ENCODE measurements around the gene EPS15.
A peak's percentile ranks its signal among the peaks of the same experiment; 100 is the strongest.
"Not testable (repeated sequence)": the region's sequence is repeated elsewhere in the genome, so short reads cannot be mapped to it uniquely, and the experiment has no call there.

The EPS15 gene

DNA sequence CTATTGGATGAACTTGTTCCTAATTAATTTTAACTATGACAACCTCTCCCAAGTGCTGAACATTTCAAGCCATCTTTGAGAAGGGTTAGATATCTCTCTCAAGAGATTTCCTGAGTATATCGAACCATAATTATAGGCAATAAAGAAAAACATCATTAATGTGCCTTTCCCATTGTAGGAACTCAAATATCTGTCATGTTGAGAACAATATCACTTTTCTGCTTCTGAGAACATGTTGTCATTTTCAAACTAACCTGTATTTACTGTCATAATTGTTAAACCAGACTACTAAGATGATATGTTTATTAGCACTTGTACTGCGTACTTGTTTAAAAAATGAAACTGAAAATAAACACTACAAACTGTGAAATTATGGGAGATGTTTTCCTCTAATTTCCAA lies 4.3 kb downstream of the EPS15 start:
- DNase-seq: no peak

DNA sequence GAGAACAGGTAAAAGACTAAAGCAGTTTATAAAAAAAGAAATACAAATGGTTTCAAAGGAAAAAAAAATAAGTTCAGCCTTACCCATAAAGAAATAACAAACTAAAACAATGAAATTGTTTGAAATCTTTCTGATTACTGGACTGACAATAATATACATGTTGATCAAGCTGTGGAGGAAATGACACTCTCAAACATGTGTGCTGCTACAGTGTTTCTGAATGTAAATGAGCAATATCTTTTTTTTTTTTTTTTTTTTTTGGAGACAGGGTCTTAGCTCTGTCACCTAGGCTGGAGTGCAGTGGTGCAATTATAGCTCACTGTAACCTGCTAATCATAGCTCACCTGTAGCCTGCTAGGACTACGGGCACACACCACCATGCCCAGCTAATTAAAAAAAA lies 6.5 kb downstream of the EPS15 start:
- no peak for DNase-seq

DNA sequence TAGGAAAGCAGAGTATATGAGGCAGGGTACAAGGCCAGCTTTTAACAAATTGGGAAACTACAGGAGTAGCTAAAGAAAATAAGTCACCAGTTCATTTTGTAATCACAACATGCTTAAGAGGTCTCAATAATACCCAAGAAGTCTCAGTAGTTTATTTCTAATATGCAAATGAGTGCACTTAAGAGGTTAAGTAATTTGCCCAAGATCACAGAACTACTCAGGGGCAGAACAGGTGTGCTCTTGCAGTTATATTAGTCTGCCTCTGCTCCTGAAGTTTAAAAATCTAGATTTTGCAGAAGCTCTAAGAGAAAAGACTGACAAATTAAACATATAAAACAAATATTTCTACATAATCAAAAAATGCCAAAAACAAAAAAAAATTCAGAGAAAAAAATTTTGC lies 6.9 kb downstream of the EPS15 start:
- no peak for DNase-seq

- DNase-seq: no peak
These were observed 9.3 kb downstream of the EPS15 start for GRCh38 chr1:51509773-51510172.

DNA sequence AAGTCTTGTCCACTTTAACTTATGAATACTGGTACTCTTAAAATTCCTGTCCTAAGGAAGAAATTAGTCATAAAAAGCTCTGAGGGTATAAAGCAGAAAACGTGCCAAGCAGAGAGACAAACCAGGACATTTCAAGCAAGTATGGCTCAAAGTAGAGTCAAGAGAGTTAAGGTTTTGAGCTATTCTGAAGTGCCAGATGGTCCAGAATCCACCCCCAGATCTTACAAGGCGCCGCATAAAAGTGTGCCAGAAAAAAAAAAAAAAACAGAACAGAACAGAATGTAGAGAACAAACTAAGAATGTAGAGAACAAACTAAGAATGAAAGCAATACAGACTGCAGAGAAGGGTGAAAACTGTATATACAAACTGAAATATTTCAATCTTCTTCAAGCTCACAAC lies 12.5 kb downstream of the EPS15 start:
- DNase-seq: peak; percentile 90

DNA sequence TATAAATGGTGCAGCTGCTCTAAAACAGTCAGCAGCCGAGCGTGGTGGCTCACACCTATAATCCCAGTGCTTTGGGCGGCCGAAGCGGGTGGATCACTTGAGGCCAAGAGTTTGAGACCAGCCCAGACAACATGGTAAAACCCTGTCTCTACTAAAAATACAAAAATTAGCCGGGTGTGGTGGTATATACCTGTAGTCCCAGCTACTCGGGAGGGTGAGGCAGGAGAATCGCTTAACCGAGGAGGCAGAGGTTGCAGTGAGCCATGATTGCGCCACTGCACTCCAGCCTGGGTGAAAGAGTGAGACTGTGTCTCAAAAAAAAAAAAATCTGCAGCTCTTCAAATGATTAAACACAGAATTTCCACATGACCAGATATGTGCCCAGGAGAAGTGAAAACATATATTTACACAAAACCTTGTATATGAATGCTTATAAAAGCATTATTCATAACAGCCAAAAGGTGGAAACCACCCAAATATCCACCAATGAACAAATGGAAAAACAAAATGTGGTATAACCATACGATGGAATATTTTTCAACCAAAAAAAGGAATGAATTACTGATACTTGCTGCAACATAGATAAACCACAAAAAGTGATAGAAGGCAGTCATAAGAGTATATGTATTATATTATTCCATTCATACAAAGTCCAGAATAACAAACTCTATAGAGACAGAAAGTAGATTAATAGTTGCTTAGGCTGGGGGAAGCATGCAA lies 14.1 kb downstream of the EPS15 start:
- no peak for DNase-seq

DNA sequence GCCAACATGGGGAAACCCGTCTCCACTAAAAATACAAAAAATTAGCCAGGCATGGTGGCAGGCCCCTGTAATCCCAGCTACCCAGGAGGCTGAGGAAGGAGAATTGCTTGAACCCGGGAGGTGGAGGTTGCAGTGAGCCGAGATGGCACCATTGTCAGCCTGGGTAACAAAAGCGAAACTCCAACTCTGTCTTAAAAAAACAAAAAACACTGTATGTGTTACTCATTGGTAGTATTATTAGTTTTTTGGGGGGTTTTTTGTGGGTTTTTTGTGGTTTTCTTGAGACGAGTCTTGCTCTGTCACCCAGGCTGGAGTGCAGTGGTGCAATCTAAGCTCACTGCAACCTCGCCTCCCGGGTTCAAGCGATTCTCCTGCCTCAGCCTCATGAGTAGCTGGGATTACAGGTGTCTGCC lies 17.8 kb downstream of the EPS15 start:
- not testable (repeated sequence) for DNase-seq

DNA sequence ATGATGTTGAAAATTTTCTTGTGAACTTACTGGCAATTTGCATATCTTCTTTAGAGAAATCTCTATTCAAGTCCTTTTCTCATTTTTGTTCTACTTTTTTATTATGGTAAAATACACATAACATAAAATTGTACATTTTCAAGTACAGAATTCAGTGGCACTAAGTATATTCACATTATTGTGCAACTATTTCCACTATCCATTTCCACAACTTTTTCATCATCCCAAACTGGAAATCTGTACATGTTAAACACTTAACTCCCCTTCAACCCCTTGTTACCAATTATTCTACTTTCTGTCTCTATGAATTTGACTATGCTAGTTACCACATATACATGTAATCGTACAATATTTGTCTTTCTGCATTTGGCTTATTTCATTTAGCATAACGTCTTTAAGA lies 19.4 kb downstream of the EPS15 start:
- DNase-seq: no peak

DNA sequence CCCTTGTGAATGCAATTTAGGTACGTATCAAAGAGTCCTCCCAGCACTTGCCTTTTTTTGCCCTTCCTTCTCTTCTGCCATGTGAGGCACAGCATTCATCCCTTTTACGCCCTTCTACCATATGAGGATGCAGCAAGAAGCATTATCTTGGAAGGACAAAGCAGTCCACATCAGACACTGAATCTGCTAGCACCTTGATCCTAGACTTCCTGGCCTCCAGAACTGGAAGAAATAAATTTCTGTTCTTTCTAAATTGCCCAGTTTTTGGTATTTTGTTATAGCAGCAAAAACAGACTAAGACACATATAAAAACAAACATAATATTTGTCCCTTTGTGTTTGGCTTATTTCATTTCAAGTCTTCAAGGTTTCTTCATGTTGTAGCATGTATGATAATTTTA lies 20.1 kb downstream of the EPS15 start:
- no peak for DNase-seq

- no peak for DNase-seq
These were observed 21.7 kb downstream of the EPS15 start for GRCh38 chr1:51497340-51497739.

GRCh38 chr1:51494138-51494830 lies 24.8 kb downstream of the EPS15 start:
- no peak for DNase-seq

GRCh38 chr1:51491166-51491981 lies 27.7 kb downstream of the EPS15 start:
- DNase-seq: no peak

GRCh38 chr1:51489472-51489871 lies 29.6 kb downstream of the EPS15 start:
- no peak for DNase-seq

DNA sequence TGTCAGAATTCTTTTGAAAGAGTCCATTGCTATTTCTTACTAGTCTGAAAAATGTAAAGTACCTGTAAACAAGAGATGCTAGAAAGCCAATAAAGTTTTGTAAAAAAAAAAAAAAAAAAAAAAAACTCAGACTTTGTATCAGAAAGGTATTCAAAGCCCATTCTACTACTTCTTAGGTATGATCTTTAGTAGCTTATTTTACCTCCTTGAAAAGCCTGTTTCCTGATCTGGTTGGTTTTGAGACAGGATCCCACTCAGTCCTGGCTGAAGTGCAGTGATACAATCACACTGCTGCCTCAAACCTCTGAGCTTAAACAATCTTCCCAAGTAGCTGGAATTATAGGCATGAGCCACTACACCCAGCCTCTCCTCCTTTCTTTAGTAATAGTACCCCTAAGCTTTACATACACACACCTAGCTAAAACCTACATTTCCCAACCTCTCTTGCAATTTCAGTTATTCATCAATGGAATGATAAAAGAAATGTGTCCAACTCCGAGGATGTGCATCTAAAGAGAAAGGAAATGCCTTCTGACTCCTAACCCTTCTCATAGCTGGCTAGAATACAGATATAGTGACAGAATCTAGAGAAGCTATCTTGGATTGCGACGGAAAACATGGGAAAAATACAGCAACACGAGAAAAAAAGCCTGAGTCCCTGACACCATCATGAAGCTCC lies 30.6 kb downstream of the EPS15 start:
- no peak for DNase-seq

DNA sequence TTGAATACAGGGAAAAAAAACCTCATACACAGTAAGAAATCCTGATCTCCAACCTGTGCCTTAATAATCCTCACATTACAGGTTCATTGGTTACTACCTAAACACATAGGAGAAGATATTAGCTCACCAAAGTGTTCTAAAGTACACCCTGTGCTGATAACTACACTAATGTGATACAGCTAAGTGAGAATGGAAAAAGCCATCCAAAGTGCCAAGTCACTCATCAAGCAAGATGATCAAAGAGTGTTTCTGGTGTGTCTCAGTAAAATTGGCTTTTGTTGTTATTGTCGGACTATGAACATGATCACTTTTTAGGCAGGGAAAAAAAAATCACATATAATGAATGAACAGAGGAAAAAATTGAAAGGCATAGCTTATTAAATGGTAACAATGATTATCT lies 31.4 kb downstream of the EPS15 start:
- DNase-seq: no peak

GRCh38 chr1:51484591-51484990 lies 34.5 kb downstream of the EPS15 start:
- no peak for DNase-seq

GRCh38 chr1:51482881-51483280 lies 36.2 kb downstream of the EPS15 start:
- no peak for DNase-seq

DNA sequence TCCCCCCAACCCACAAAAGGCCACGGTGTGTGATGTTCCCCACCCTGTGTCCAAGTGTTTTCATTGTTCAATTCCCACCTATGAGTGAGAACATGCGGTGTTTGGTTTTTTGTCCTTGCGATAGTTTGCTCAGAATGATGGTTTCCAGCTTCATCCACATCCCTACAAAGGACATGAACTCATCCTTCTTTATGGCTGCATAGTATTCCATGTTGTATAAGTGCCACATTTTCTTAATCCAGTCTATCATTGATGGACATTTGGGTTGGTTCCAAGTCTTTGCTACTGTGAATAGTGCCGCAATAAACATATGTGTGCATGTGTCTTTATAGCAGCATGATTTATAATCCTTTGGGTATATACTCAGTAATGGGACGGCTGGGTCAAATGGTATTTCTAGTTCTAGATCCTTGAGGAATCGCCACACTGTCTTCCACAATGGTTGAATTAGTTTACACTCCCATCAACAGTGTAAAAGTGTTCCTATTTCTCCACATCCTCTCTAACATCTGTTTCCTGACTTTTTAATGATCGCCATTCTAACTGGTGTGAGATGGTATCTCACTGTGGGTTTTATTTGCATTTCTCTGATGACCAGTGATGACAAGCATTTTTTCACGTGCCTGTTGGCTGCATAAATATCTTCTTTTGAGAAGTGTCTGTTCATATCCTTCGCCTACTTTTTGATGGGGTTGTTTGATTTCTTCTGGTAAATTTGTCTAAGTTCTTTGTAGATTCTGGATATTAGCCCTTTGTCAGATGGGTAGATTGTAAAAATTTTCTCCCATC lies 44.0 kb downstream of the EPS15 start:
- DNase-seq: not testable (repeated sequence)

- DNase-seq: no peak
These were observed 45.5 kb downstream of the EPS15 start for GRCh38 chr1:51473331-51474115.

DNA sequence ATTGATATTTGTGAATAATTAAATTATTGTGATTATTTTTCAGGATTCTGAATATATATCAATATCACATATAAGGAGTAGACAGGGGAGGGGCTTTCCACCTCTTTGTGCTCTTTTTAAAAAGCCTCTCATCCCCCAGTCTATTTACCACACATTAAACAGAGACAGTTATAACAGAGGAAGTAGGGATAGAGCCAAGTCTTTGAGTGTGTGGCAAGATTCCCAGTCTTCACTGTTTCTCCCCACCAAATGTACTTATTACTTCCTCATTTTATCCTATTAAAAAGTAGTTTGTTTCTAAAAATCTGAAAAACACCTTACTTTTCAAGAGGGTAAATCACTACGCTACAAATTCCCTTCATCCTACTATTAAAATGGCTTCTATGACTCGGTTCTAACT lies 46.7 kb downstream of the EPS15 start:
- peak; percentile 45 for DNase-seq

- no peak for DNase-seq
These were observed 49.5 kb downstream of the EPS15 start for GRCh38 chr1:51469518-51469917.

GRCh38 chr1:51464828-51465227 lies 54.2 kb downstream of the EPS15 start:
- no peak for DNase-seq

Measured in NCI-H446 treated with DMSO at 0.1 percent for 48 hours (cell line).